Adrenal gland (tissue), 12 donors: Measurements from ENCODE around the gene GGA1. TPM values are rescaled to one million over a fixed set of nuclear protein-coding genes. Genes with fewer than 3 reads are reported as not detected.
"Not testable (repeated sequence)": the region's sequence is repeated elsewhere in the genome, so short reads cannot be mapped to it uniquely, and the experiment has no call there.

Experiments
- DNase-seq, 7 donors: peaks; one replicate each; pipeline ENCODE4 v3.0.0-alpha.2; 2019 to 2020
- H3K27ac ChIP-seq, 5 donors: fragments of 200-600 bp; sonication (generic) in 4 of 5; 1 replicate in 3 of 5; 2 replicates in 2 of 5; pipeline versions ENCODE4 v1.5.1 to v1.8.0; 2016 to 2020; ENCODE audit warnings: mild to moderate bottlenecking in 1 of 5
- H3K27me3 ChIP-seq: fragments of 200-600 bp; 2 replicates; pipeline ENCODE4 v1.8.0; 2021
- H3K36me3 ChIP-seq, 2 donors: fragments of 200-600 bp; replicated peaks in 1 of 2; 1 replicate in 1 of 2; 2 replicates in 1 of 2; pipeline versions ENCODE4 v1.5.1 to v1.8.0; 2018 to 2022
- H3K4me1 ChIP-seq, 2 donors: fragments of 200-600 bp; replicated peaks in 1 of 2; 1 replicate in 1 of 2; 2 replicates in 1 of 2; pipeline versions ENCODE4 v1.5.1 to v1.8.0; 2018 to 2021
- H3K4me3 ChIP-seq, 4 donors: fragments of 200-600 bp; sonication (generic) in 3 of 4; one replicate each; pipeline ENCODE4 v1.5.1; 2016 to 2018
- H3K9me3 ChIP-seq, 3 donors: fragments of 200-600 bp; sonication (generic) in 1 of 3; replicated peaks in 1 of 3; 1 replicate in 2 of 3; 2 replicates in 1 of 3; pipeline versions ENCODE4 v1.5.1 to v1.8.0; 2016 to 2021
- POLR2A ChIP-seq, 2 donors: fragments of 450-650 bp; IDR thresholded peaks; one replicate each; pipeline ENCODE4 v1.6.1; 2017; ENCODE audit warnings: antibody characterized with exemption in 2 of 2, mild to moderate bottlenecking in 2 of 2, moderate library complexity in 1 of 2
- WGBS, 4 donors: extraction: QIAGEN DNeasy Blood & Tissue Kit in 2 of 4; methylation state at CpG; one replicate each; pipeline versions ENCODE4 v1.1.5 to v1.1.7; 2013 to 2017; 5-methylcytosine and 5-hydroxymethylcytosine counted together
- intact Hi-C, 2 donors: fragments of 100-400 bp; cut with DNase I; formaldehyde crosslinking; loops; one replicate each; pipeline versions ENCODE4 v1.14.1 to v1.15.0; 2022 to 2023
- polyA plus RNA-seq, 3 donors: library from polyadenylated mRNA; stranded (reverse); fragments of 200-250 nt in 2 of 3; fragments of 350-450 nt in 1 of 3; fragmentation: Illumina TruSeq in 1 of 3; extraction: RNeasy Lipid Tissue Mini Kit (QIAGEN cat#74804) in 1 of 3; gene quantifications; one replicate each; pipeline ENCODE4 v1.2.3, GENCODE V29; 2013 to 2014
- total RNA-seq, 9 donors: library from RNA; depleted of rRNA in 4 of 9; stranded (reverse); fragments of >200 nt in 4 of 9; fragments of 120-200 nt in 1 of 9; fragmentation: NEBNext Ultra II Directional in 1 of 9; extraction: Animal tissue kit (Norgen Biotek cat#: 25700) in 1 of 9; gene quantifications; one replicate each; pipeline versions ENCODE4 v1.1.0 to v1.2.4, GENCODE V29; 2013 to 2023
- TF ChIP-seq, protein P1 (sequence below), 6 experiments: fragments of 450-650 bp in 4 of 6; fragments of 200-600 bp in 2 of 6; sonication (generic) in 1 of 6; IDR thresholded peaks; 1 replicate in 5 of 6; 2 replicates in 1 of 6; pipeline versions ENCODE4 v1.5.1 to v1.8.0; 2016 to 2021; ENCODE audit warnings: antibody characterized with exemption in 6 of 6, mild to moderate bottlenecking in 2 of 6, moderate library complexity in 1 of 6
- donor health status: healthy with polysubstance abuse.
- donor health status: Bipolar disorder and iron deficiency.
- donor health status: DM: yes; HTN: yes; CAD: no.
- donor health status: DM: no; HTN: no; CAD: no.
- donor health status: DM: no; HTN: no; CAD: no.
- donor health status: DM: yes; HTN: yes; CAD: no.

The GGA1 gene
- total and polyA plus RNA-seq, 12 donors: 30.6 to 160 (median 65.6) TPM

DNA sequence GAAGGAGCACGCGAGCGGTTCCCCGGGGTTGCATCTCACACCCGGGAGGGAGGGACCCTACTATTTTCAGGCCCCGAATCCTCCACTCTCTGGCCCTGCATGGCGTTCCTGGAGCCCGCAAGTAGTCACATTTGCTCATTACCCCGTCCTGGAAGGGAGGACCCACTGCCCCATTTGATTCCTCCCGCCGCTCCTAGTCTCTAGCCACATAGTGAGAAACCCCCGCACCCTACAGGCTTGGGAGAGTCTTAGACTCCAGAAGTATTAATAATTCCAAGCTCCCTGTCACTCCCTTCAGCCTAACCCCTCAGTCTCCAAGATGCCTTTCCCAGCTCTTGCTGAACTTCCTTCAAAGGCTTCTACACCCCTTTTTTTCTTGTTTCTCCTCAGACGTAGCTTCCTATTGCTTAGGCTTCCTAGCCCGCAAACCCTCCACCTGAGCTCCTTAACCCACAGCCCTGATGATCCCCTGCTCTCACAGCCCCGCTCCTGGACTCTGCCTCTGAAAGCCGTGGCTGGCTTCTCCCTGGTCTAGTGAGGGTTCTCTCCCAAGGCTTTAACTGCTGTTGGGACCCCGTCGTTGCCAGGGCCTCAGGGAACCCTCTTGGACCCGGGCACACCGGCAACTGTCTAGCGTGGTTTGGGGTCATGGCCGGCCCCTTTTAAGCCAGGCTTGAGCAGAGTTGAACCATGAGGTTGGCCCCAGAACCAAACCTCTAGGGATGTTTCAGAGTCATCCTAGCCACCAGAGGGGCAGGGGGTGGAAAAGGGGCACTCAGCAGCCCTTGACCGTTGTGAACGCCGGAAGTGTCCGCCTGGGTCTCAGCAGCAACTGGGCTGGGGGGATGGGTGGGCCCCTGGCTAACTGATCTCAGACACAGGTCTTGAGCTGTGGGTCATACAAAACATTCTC is 862 bp downstream of the GGA1 start:
- Histone ChIP-seq H3K27me3 (no peaks in the 10 kb centered on the region), H3K9me3 (no peaks in the 10 kb centered on the region), H3K36me3 (peaks cover 0 to 3% of the 10 kb centered on the region in 2 donors), H3K27ac (peak overlapping the region; percentile 80 to 99 (median 94)), H3K4me3 (peak overlapping the region; percentile 27 to 89 (median 57)), H3K4me1 (peaks cover 20 to 49% of the 10 kb centered on the region in 2 donors)
- DNase-seq: peak in 2 of 7 donors; percentile 39 to 56
- intact Hi-C loops: no loop called here
- TF ChIP-seq, protein P1, sequence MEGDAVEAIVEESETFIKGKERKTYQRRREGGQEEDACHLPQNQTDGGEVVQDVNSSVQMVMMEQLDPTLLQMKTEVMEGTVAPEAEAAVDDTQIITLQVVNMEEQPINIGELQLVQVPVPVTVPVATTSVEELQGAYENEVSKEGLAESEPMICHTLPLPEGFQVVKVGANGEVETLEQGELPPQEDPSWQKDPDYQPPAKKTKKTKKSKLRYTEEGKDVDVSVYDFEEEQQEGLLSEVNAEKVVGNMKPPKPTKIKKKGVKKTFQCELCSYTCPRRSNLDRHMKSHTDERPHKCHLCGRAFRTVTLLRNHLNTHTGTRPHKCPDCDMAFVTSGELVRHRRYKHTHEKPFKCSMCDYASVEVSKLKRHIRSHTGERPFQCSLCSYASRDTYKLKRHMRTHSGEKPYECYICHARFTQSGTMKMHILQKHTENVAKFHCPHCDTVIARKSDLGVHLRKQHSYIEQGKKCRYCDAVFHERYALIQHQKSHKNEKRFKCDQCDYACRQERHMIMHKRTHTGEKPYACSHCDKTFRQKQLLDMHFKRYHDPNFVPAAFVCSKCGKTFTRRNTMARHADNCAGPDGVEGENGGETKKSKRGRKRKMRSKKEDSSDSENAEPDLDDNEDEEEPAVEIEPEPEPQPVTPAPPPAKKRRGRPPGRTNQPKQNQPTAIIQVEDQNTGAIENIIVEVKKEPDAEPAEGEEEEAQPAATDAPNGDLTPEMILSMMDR (IDR thresholded peaks at IDR 0.05): no peak
- TF ChIP-seq POLR2A (IDR thresholded peaks at IDR 0.05): no peak
- whole genome bisulfite sequencing, 4 donors: 6 to 7% (median 6%) methylated on average over 17 to 26 of the region's 26 CpGs

DNA sequence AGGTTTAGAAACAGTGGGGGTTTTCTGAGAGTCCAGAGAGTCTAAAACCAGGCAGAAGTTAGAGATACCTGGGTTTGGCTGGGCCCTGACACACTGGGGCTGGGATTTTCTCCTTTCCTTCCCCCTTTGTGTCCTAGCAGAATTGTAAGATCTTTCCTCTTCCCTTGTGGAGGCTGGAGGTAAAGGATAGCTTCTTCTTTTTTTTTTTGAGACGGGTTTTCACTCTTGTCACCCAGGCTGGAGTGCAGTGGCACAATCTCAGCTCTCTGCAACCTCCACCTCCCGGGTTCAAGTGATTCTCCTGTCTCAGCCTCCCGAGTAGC is 1.5 kb downstream of the GGA1 start:
- H3K36me3 ChIP-seq, H3K27me3 ChIP-seq, intact Hi-C loops, H3K9me3 ChIP-seq, DNase-seq: not testable (repeated sequence)
- 61 to 88% (median 76%) methylated on average over 3 of the region's 3 CpGs for WGBS, 4 donors
- H3K4me1 ChIP-seq: peaks cover 20 to 49% of the 10 kb centered on the region in 2 donors
- peak overlapping the region; percentile 43 to 99 (median 94) for H3K27ac ChIP-seq
- H3K4me3 ChIP-seq: peak overlapping the region in 1 of 4 donors; percentile 89

DNA sequence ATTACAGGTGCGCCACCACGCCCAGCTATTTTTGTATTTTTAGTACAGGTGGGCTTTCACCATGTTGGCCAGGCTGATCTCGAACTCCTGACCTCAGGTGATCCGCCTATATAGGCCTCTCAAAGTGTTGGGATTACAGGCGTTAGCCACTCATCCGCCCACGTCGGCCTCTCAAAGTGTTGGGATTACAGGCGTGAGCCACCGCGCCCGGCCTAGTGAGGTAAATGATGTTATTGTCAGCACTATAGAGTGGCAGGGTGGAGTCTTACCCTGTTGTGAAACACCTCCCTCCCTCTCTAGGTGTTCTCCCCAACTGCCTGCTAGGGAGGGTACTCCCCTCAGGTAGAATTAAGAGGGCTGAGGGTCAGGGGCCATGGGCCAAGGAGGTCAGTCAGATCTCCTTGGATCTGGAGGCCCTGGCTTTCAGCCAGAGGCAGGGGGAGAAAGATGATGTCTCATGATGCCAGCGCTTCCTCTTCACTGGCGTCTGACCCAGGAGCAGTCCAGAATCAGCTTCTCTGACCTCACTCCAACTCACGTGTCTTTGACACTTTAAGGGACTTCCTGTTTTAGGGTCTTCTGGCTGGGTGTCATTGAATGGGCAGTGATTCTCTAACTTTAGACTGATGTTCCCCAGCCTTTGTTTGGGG is 2.0 kb downstream of the GGA1 start:
- no peaks in the 10 kb centered on the region for H3K27me3 ChIP-seq
- 72 to 84% (median 75%) methylated on average over 13 to 15 of the region's 15 CpGs for WGBS, 4 donors
- H3K4me3 ChIP-seq: no peak overlapping the region
- H3K27ac ChIP-seq: peak overlapping the region; percentile 43 to 99 (median 94)
- peaks cover 0 to 15% of the 10 kb centered on the region in 2 donors for H3K36me3 ChIP-seq
- DNase-seq: peak in 4 of 7 donors; percentile 58 to 71 (median 68)
- no peaks in the 10 kb centered on the region for H3K9me3 ChIP-seq
- TF ChIP-seq, protein P1 (IDR thresholded peaks at IDR 0.05): no peak
- no peak for TF ChIP-seq POLR2A (IDR thresholded peaks at IDR 0.05)
- H3K4me1 ChIP-seq: peaks cover 20 to 49% of the 10 kb centered on the region in 2 donors
- intact Hi-C loops: no loop called here

DNA sequence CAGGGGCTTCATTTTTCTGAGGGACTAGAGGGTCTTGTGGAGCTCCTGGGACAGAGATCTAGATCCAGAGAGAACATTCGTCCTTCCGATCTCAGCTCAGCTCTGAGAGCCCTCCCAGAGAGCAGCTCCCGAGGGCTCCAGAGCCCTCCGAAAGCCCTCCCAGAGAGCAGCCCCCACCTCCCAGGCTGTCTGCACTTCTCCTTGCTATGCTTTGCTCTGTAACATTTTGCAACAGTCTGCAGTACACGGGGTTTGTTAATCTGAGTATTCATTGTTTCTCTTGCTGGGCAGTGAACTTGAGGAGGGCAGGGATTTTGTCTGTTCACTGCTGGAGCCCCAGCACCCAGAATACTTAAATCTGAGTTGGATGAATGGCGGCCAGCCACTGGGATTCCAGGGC is 2.6 kb downstream of the GGA1 start:
- Histone ChIP-seq H3K36me3 (peaks cover 0 to 18% of the 10 kb centered on the region in 2 donors), H3K4me3 (no peak overlapping the region), H3K9me3 (no peaks in the 10 kb centered on the region), H3K27me3 (no peaks in the 10 kb centered on the region), H3K4me1 (peaks cover 20 to 49% of the 10 kb centered on the region in 2 donors), H3K27ac (peak overlapping the region in 3 of 5 donors; percentile 94 to 99 (median 97))
- WGBS, 4 donors: 68 to 92% (median 83%) methylated on average over 2 to 6 of the region's 6 CpGs
- no peak for DNase-seq
- TF ChIP-seq, protein P1 (IDR thresholded peaks at IDR 0.05): no peak
- no peak for TF ChIP-seq POLR2A (IDR thresholded peaks at IDR 0.05)
- intact Hi-C loops: no loop called here
